ENCODE measurements around the gene ETFB.

The ETFB gene

DNA sequence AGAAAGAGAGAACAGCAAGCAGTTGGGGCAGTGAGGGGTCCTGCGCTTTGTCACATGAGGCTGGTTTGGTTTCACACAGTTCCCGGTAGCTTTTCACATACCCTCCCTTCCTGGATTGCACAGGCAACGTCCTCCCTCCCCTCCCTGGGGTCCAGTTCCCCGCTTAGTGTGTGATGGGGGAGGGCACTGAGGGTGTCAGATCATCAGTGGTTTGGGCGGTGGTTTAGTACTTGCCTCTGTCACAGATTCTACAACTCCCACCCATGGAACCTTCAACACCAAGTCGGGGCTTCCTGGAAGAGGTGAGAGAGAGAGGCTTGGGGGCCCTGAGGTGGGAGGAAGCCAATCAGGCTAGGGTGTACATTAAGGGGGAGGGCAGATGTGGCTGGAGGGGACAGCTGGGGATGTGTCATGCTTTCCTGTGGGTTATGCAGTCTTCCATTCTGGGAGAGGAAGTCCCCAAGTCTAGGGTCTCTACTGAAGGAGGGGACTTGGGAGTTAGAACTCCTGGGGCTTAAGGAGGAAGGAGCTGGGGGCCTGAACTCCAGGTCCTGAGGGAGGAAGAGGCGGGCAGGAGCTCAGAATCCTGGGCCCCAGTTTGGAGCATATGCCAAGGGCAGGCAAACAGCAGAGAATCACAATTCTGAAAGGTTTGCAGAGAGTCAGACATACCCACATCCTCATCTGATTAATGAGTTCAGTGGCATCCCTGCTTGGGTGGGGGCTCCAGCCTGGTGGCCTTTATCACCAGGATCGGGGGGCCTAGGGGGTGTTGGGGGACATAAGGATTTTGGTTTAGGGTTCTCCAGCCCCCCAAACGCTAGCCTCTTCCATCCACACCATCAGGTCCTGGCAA lies 6.7 kb upstream of the ETFB start, which contains the start of gene NKG7:
Gene NKG7 (minus strand): TSS at position 6 of the 856 bp plus-strand sequence. CDS start 119 bp downstream, outside the sequence.
- FAIRE-seq (no peak), DNase-seq (ENCODE audit: low spot score) (no peak)

DNA sequence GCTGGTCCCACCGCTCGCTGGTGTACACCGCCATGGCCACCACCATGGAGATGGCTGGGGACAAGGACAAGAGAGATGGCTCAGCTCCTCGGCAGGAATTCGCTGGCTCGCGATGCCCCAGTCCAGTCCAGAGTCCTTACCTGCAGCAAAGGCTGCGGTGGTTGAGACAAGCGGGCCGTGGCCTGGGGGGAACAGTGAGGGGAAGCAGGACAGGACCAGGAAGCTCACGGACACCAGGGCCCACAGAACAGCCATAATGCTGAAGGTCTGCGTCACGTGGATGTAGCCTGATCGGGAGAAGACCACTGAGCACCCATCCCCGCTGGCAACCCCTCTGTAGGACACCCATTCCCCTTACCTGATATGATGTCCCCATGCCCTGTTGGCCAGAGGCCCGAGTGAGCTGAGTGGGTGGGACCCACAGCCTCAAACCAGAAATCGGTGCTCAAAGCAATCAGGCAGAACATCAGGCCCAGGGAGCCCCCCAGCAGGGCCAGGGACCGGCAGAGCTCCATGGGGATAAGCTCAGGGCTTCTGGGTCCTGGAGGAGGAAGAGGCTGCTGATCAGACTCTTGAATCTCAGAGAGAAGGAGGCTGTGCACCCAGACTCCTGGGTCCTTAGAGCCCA lies 5.9 kb upstream of the ETFB start:
- no peak for DNase-seq (ENCODE audit: low spot score)
- FAIRE-seq, result no peak

DNA sequence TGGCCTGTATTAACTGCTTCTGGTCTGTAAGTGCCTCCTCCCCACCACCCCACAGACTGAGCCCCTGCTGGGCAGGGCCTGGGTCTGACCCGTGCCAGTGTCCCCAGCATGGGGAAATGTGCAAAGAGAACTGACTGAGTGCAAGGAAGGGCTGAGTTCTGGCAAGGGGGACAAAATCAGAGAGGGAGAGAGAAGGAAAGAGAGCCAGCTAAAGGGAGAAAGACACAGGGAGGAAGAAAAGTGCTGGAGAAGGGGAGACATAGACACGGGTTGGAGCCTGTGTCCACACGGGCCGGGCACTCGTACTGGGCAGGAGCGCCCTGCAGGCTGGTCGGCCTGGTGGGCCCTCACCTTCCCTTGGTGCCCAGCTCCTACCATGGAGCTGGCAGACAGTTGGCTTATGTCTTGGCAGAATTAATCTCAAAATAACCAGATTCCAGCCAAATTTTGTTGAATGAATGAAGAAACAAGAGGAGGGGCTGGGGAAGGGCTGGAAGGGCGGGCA lies 5.0 kb upstream of the ETFB start:
- FAIRE-seq (no peak), DNase-seq (ENCODE audit: low spot score) (no peak)

DNA sequence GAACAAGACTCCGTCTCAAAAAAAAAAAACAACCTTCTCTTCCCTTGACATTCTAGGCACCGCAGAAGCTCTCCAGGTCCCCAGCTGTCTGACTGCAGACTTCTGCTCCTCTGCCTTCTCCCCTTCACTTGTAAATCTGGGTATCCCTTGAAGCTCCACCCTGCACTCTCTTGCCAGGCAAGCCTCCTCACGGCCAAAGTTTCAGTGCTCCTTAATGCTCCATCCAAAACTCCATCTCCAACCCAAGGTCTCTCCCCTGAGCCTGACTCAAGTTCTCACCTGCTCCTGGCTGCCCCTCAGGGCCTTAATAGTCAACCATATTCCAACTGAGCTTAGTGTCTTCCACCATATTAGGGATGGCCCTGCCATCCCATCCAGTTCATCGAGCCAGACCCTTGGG lies 4.0 kb upstream of the ETFB start:
- FAIRE-seq (no peak), DNase-seq (ENCODE audit: low spot score) (no peak)

DNA sequence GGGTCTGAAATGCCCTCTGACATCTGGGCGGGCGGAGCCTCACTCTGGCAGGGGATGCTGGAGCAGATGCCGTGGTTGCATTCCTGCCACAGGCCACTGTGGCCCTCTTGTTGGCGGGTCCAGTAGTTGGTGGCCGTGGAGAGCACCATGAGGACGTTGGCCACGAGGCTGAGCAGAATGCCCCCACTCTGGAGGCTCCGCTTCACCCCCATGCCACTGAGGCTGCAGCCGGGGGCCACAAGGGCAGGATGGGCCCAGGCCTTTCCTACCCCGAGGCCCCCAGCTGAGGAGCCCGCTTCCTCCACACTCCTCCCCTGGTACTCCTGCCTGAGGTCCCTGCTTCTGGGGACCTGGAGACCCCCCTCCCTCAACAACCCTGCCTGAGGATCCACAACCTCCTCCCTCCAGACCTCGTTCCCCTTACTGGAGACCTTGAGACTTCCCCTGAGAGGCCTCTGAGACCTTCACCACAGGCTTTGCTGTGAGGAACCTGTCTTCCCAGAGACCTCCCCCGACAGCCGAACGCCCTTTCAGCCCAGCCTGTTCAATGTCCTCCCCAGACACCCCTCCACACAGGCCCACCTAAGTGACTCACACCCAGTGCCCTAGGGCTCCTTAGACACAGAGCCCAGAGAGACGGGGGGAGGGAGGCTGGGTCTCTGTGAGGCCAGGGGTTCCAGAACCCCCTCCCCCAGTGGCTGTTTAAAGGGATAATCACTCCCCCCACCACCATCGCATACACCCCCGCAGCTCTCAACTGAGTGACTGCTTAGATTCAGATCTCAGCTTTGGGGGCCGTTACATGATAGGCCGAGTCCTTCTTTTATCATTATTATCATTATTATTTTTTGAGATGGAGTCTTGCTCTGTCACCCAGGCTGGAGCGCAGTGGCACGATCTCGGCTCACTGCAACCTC lies 2.4 kb upstream of the ETFB start, which contains the start of gene CLDND2:
Gene CLDND2 (minus strand): TSS at position 638 of the 917 bp plus-strand sequence. CDS start 426 bp downstream, at position 212.
- no peak for FAIRE-seq
- no peak for DNase-seq (ENCODE audit: low spot score)

DNA sequence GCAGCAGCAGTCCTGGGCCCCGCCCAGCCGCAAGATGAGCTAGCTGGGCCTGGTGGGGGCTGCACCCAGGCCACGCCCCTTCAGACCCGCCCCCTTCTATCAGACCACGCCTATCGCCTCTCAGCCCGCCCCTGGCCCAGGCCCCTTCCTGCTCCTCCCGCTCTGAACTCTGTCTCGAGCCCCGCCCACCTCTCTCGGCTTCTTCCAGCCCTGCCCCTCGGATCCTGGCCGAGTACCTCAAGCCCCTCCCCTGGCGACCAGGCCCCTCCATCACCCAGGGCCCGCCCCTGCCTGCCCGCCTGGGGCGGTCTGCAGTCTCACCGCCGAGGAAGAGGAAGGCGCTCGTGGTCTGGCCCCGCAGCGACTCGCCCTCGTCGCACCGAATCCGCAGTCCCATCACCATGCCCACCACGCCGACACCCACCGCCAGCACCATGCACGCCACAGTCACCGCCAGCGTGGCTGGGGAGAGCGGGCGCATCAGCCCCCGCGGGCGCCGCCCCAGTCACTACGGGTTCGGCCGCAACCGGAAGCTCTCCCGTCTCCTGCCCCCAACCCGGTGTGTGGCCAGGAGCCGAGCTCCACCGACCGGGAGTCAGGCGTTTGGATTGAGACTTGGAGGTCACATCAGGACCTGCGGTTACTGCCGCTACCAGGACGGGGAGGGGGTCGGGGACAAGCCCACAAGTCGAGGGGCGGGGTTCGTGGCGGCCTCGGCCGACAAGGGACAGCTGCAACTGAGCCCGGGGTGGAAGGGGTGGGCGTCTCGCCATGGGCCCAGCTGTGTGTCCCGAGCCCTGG lies 1.6 kb upstream of the ETFB start:
- peak; percentile 62 for FAIRE-seq
- peak; percentile 99 for DNase-seq (ENCODE audit: low spot score)

DNA sequence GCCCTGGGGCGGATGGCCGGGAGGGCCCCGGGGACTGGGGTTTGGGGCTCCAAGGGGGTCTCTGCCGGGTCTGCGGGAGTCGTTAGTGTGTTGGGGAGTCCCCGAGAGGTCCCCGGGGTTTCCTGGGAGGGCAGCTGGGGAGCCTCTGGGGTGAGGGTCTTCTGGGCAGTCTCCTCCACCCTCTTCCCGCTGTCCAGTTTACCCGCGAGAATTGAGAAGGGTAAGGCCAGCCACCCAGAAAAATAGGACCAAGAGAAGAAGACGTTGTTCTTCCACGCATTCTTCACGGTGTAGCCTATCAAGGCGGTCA lies 1.0 kb upstream of the ETFB start:
- FAIRE-seq (no peak), DNase-seq (ENCODE audit: low spot score) (no peak)

DNA sequence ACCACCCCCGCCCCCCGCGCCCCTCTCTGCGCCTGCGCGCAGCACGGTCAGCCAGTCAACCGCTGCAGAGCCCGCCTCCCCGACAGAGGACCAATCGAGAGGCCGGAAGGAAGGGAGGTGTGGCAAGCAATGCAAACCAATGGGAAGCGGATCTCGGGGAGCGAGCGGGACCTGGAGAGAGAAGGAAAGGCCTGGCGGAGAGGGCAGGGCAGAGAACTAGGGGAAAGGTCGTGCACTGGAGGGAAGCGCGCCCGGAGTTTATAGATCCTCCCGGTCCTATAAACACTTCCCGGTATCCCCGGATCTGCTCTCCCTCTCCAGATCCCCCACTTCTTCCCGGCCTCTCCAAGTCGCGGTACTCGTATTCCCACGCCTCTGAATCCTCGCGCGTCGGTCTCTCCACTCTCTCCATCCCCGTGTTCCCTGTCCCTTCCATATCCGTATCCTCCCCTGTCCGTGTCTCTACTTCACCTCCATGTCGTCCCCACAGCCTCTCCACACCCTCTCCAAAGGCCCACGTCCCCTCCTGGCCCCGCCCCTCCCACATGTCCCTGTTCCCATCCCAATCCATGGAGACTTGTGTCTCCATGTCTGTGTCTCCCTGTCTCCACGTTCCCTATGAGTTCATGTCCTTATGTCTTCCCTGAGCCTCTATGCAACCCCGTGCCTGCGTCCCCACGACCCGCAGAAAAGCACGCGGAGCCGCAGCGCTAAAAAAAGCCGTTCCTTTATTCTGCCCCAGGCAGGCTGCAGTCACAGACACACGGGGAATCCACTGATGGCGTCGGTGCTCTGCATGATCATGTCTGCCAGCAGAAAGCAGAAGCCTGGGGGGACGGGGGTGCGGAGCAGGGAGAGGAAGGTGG lies 434 bp upstream of the ETFB start:
- no peak for FAIRE-seq
- DNase-seq (ENCODE audit: low spot score), result peak; percentile 97

DNA sequence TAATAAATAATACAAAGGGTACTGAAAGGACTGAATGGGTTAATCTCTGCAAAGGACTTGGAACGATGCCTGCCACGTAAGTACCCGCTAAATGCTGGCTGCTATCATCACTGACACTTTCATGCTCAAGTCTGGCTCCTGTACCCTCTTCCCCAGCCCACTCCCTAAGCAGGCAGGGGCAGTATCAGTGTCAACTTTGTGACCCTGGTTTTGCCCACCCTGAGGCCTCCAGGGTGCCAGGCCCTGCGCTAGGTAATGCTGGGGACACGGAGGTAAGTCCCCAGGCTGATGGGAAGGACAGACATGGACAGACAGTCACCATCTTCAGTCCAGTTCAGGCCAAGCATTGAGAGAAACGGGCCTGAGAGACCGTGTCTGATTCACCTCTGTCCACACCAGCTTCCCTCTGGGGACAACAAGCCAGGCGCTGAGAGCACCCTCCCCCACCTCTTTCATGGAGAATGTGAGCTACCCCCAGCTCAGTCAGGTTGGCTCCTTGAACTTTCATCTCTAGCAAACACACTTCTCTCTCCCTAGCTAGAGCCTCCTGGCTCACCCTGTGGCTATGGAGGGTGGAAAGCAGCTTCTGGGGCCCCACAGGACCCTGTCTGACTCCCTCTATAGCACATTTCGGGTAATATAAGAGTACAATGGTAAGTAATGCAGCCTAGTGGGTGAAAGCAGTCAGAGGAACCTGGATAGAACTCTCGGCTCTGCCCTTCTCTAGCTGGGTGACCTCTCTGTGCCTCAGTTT lies 800 bp downstream of the ETFB start:
- no peak for FAIRE-seq
- DNase-seq (ENCODE audit: low spot score), result no peak

DNA sequence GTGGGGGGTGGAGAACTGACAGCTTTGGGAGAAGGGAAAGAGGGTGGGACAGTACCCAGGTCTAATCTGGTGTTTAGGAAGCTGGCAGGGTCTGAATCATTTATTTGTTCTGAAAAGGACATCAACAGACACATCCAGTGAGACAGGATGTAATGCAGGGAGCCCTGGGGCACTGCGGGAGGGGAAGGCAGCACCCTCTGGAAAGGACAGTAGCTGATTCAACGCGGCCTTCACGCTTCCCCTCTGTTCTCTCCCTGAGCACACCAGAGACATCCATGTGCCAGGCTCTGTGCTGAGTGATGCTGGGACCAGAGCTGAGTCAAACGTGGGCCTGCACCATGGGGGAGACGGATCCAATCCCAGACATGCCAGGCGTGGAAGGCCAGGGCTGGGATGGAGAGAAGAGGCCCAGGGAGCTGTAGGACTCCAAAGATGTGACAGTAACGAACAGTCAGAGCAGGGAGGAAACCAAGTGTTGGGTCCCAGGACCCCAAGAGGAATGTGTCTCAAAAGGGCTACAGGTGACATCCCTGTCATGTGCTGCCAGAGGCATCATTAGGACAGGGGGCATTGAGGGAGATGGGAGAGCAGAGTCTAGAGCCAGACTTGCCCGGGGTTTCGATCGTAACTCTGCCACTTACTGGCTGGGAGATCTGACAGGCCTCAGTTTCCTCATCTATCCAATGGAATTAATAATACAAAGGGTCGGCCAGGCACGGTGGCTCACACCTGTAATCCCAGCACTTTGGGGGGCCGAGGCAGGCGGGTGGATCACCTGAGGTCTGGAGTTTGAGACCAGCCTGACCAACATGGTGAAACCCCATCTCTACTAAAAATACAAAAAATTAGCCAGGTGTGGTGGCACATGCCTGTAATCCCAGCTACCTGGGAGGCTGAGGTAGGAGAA lies 1.7 kb downstream of the ETFB start:
- no peak for DNase-seq (ENCODE audit: low spot score)
- no peak for FAIRE-seq

DNA sequence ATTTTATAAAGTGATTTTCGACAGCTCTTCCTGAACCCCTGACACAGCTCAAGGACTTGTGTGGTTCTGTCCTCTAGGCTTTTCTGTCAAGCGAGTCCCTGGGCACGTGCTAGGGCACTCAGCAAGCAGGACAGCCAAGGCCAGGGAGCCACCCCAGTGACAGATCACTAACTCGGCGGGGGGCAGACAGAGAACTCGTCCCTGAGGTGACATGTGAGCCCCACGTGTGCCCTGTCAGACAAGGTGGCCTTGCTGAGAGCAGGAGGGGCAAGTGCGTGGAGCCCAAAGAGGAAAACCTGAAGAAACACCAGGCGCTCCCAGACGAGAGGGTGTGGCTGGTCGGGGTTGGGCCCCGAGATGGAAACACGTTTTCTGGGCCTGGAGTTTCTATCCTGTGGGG lies 4.9 kb downstream of the ETFB start:
- FAIRE-seq (no peak), DNase-seq (ENCODE audit: low spot score) (no peak)

DNA sequence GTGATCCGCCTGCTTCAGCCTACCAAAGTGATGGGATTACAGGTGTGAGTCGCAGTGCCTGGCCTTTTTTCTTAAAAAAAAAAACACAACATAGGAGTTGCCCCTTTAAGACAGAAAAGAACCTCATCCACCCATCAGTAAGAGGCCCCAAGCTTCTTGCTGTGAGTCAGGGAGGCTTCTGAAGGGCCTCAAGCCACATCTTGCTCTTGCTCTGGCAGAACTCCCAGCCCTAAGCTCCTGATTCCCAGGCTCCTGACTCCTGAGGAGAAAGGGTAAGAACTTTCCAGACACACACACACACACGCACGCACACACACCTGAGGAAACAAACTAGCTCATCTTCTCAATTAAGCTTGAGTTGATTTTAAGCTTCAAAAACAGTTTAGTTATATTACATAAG lies 6.9 kb downstream of the ETFB start:
- FAIRE-seq (no peak), DNase-seq (ENCODE audit: low spot score) (no peak)

DNA sequence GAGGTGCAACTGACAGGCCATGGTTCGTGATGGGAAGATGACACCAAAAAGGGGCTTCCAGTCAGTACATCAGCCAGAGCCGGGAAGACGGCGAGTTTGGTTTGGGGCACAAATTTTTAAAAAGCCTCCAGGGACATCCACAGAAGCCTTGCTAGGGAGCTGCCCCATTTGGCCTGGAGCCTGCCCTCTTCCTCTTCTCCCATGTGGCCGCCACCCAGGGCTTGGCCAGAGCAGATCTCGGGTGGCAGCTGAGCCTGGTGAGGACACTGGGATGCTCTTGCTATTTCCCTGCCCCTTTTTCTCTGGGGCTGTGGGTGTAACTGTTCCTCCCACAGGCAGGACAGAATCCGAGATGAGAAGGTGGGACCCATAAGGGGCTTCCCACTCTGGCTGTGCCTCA lies 8.2 kb downstream of the ETFB start:
- no peak for DNase-seq (ENCODE audit: low spot score)
- FAIRE-seq, result no peak

DNA sequence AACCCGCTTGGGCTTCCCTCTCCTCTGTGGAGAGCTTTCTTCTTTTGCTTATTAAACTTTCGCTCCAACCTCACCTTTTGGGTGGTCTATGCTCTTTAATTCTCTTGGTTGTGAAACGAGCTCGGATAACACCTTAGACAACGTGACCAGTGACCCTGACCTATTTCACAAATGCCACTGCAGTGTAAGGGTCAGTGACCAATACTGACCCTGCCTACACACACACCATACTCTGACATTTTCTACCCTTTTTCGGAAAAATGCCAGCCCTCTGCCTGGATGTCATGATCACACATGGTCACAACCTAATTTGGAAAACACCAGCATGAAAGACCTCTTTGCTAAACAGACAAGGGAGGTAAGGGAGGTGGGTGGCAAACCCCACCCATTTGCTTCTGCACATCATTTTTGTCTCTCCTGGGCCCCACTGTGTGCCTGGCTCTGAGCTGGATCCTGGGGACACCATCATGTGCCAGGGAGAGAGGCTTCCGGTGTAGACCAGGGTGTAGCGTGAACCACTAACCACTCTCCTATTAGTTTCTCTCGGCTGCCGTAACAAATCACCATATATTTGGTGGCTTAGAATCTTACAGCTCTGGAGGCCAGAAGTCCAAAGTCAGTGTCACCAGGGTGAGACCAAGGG lies 9.9 kb downstream of the ETFB start:
- DNase-seq (ENCODE audit: low spot score) (no peak), FAIRE-seq (no peak)

DNA sequence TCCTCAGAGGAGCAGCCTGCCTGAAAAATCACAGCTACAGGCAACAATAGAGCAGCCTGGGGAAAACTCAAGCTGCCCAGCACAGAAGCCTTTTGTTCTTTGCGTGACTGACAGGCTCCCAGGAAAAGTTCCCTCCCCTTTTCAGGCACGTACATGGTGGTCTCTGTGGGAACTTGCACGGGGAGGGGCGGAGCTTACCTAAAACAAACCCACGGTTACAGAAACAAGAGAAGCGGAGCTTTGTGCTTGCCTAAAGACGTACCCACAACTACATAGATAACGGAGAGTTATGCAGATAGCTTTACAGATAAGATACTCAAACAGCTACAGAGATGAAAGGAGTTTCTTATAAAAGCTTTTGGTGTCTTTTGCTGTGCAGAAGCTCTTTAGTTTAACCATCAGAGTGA lies 11.4 kb downstream of the ETFB start:
- no peak for DNase-seq (ENCODE audit: low spot score)
- FAIRE-seq, result no peak

DNA sequence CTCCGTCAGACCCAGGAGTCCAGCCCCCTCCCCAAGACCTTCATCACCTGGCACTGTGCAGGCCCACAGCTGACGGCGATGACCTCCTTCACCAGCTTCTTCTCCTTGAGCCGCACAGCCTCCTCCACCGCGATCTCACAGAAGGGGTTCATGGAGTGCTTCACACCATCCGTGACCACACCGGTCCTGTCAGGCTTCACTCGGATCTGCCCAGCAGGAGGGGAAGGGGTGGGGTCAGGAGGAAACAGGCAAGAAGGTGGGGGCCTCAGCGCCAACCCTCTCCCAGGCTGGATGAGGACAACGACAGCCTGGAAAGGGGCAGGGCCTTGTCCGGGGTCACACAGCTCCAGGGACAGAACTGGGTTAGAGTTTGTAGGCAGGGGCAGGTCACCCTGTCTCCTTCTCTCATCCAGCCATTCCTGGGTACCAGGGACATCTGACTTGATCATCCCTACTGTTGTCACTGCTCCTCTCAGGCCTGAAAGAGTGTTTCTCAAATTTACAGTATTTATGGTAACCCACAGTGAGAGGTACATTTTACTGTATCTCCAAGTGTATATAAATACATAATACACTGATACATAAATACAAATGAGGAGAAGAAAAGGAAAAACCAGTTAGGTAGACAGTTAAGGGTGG lies 12.0 kb downstream of the ETFB start:
- FAIRE-seq, result no peak
- DNase-seq (ENCODE audit: low spot score), result no peak

DNA sequence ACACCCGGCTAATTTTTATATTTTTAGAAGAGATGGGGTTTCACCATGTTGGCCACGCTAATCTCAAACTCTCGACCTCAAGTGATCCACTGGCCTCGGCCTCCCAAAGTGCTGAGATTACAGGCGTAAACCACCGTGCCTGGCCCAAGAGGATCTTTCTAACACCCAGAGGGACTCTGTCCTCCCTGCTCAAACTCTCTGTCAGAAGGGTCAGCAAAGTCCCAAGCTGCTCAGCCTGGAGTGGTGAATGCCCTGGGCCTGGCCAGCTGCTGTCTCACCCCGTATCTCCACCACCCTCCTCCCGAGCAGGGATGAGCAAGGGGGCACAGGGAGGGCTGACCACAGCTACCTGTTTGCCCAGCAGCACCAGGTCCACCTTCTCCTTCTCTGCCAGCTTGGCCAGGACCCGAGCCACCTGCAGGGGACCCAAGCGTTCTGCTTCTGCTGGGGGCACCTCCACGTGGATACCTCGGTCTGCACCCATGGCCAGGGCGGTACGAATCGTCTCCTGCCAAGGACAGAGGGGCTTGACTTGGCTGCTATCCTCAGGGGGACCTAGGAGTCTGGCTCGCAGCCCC lies 13.3 kb downstream of the ETFB start:
- FAIRE-seq, result no peak

More for the DNA sequence above, 13.3 kb downstream of the ETFB start:
- no peak for DNase-seq (ENCODE audit: low spot score)
